Measurements from ENCODE around the gene OR1L6. TPM values are rescaled to one million over a fixed set of nuclear protein-coding genes. Genes with fewer than 3 reads are reported as not detected.

Gene OR1L6
- total RNA-seq, 1 experiment from 2014 or later: not detected

DNA sequence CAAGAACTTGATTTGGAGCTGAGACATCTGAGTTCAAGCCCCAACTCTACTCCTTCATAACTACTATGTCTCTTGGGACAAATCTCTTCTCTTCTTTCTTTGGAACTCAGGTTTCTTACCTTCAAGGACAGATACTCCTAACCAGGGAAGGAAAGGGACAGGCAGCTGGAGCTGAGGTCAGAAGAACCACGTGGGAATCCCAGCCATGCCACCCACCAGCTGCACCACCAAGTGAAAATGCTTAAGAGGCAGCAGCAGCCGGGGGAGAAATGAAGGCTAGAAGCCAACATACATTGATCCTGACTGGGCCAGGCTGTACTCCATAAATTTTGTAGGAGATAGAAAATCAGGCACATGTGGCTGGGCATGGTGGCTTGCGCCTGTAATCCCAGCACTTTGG is 37.1 kb downstream of the OR1L6 start:
- ATAC-seq: no peak
- POLR2A ChIA-PET: no interaction called here
- no peak overlapping the region for H3K27ac ChIP-seq (ENCODE audit: low read length)
- CTCF ChIA-PET: no interaction called here
- no peak overlapping the region for H3K4me3 ChIP-seq (ENCODE audit: low read depth in 2 of 2, low read length in 2 of 2)
- intact Hi-C loops (cut with micrococcal nuclease; ENCODE audit: unreplicated experiment): no loop called here
- H3K27me3 ChIP-seq (ENCODE audit: control insufficient read depth, insufficient read depth, low read length): no peaks in the 10 kb centered on the region
- H3K36me3 ChIP-seq (ENCODE audit: control insufficient read depth, insufficient read depth, low read length): no peaks in the 10 kb centered on the region
- TF ChIP-seq, protein P1, sequence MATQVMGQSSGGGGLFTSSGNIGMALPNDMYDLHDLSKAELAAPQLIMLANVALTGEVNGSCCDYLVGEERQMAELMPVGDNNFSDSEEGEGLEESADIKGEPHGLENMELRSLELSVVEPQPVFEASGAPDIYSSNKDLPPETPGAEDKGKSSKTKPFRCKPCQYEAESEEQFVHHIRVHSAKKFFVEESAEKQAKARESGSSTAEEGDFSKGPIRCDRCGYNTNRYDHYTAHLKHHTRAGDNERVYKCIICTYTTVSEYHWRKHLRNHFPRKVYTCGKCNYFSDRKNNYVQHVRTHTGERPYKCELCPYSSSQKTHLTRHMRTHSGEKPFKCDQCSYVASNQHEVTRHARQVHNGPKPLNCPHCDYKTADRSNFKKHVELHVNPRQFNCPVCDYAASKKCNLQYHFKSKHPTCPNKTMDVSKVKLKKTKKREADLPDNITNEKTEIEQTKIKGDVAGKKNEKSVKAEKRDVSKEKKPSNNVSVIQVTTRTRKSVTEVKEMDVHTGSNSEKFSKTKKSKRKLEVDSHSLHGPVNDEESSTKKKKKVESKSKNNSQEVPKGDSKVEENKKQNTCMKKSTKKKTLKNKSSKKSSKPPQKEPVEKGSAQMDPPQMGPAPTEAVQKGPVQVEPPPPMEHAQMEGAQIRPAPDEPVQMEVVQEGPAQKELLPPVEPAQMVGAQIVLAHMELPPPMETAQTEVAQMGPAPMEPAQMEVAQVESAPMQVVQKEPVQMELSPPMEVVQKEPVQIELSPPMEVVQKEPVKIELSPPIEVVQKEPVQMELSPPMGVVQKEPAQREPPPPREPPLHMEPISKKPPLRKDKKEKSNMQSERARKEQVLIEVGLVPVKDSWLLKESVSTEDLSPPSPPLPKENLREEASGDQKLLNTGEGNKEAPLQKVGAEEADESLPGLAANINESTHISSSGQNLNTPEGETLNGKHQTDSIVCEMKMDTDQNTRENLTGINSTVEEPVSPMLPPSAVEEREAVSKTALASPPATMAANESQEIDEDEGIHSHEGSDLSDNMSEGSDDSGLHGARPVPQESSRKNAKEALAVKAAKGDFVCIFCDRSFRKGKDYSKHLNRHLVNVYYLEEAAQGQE (IDR thresholded peaks at IDR 0.05; ENCODE audit: insufficient read depth in 1 of 2, low read depth in 2 of 2, low read length in 1 of 2): no peak
- TF ChIP-seq SIN3A (IDR thresholded peaks at IDR 0.05; ENCODE audit: borderline replicate concordance, insufficient read depth, low read depth, low read length) (no peak), TCF7L2 (IDR thresholded peaks at IDR 0.05; ENCODE audit: low read depth, low read length) (no peak), POLR2AphosphoS5 (IDR thresholded peaks at IDR 0.05; ENCODE audit: low read depth, low read length) (no peak)
- TF ChIP-seq, protein P2, sequence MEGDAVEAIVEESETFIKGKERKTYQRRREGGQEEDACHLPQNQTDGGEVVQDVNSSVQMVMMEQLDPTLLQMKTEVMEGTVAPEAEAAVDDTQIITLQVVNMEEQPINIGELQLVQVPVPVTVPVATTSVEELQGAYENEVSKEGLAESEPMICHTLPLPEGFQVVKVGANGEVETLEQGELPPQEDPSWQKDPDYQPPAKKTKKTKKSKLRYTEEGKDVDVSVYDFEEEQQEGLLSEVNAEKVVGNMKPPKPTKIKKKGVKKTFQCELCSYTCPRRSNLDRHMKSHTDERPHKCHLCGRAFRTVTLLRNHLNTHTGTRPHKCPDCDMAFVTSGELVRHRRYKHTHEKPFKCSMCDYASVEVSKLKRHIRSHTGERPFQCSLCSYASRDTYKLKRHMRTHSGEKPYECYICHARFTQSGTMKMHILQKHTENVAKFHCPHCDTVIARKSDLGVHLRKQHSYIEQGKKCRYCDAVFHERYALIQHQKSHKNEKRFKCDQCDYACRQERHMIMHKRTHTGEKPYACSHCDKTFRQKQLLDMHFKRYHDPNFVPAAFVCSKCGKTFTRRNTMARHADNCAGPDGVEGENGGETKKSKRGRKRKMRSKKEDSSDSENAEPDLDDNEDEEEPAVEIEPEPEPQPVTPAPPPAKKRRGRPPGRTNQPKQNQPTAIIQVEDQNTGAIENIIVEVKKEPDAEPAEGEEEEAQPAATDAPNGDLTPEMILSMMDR (IDR thresholded peaks at IDR 0.05): no peak
- H3K4me1 ChIP-seq (ENCODE audit: control insufficient read depth, insufficient read depth, low read length): no peaks in the 10 kb centered on the region
- DNase-seq (ENCODE audit: low read depth, low spot score): no peak
- in situ Hi-C loops (cut with HindIII; ENCODE audit: low pct_unique_long_range_greater_than_20kb, low sequenced_read_pairs): no loop called here
- H3K9me3 ChIP-seq (ENCODE audit: control insufficient read depth, insufficient read depth, low read depth, low read length): no peaks in the 10 kb centered on the region
- no TSS peak for BruUV-seq (replicated peaks)

DNA sequence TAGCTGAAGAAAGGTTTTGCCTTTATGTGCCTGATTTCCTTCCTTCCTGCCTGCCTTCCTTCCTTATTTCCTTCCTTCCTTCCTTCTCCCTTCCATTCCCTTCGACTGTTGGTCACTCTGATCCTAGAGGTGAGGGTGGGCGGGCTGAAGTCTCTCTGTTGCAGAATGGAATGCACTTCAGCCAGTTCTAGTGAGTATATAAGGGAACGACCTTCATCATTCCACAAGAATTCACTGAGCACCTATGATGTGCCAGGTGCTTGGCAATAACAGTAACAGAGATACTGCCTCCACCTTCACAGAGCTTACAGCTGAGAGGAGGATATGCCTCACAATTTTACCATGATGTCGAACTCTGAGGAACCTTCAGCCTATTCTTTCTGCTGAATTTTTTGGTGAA is 37.9 kb downstream of the OR1L6 start:
- no peaks in the 10 kb centered on the region for H3K4me1 ChIP-seq (ENCODE audit: control insufficient read depth, insufficient read depth, low read length)
- in situ Hi-C loops (cut with HindIII; ENCODE audit: low pct_unique_long_range_greater_than_20kb, low sequenced_read_pairs): no loop called here
- TF ChIP-seq POLR2AphosphoS5 (IDR thresholded peaks at IDR 0.05; ENCODE audit: low read depth, low read length) (no peak), SIN3A (IDR thresholded peaks at IDR 0.05; ENCODE audit: borderline replicate concordance, insufficient read depth, low read depth, low read length) (no peak), TCF7L2 (IDR thresholded peaks at IDR 0.05; ENCODE audit: low read depth, low read length) (no peak)
- TF ChIP-seq, protein P1 (IDR thresholded peaks at IDR 0.05; ENCODE audit: insufficient read depth in 1 of 2, low read depth in 2 of 2, low read length in 1 of 2): no peak
- TF ChIP-seq, protein P2 (IDR thresholded peaks at IDR 0.05): no peak
- BruUV-seq (replicated peaks): no TSS peak
- H3K36me3 ChIP-seq (ENCODE audit: control insufficient read depth, insufficient read depth, low read length): no peaks in the 10 kb centered on the region
- no peak overlapping the region for H3K4me3 ChIP-seq (ENCODE audit: low read depth in 2 of 2, low read length in 2 of 2)
- intact Hi-C loops (cut with micrococcal nuclease; ENCODE audit: unreplicated experiment): no loop called here
- no peak for ATAC-seq
- POLR2A ChIA-PET: no interaction called here
- no peaks in the 10 kb centered on the region for H3K27me3 ChIP-seq (ENCODE audit: control insufficient read depth, insufficient read depth, low read length)
- CTCF ChIA-PET: no interaction called here
- DNase-seq (ENCODE audit: low read depth, low spot score): no peak
- no peak overlapping the region for H3K27ac ChIP-seq (ENCODE audit: low read length)
- H3K9me3 ChIP-seq (ENCODE audit: control insufficient read depth, insufficient read depth, low read depth, low read length): no peaks in the 10 kb centered on the region
